Measurements from ENCODE around the gene FILIP1L.

DNA sequence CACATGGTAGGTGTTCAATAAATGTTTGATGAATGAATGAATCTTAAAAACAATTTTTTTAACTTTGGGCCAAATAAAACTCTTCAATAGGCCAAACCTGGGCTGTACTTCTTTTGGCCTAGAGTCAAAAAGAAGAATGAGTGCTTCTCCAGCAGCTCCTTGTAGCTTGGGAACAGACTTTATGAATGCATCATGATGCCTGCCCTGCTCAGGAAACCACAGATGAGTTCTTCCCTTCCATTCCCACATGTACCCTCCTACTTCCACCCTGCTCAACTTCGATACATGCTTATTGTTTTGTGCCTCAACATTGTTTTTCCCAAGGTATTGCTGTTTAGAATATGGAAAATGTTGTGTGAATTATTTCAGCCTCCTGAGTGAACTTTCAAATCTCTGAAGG is 87.0 kb downstream of the FILIP1L start:
- no peak for TF ChIP-seq POLR2AphosphoS5 (IDR thresholded peaks at IDR 0.05; ENCODE audit: low read depth, low read length)
- no peak for TF ChIP-seq ZBTB33 (IDR thresholded peaks at IDR 0.05; ENCODE audit: borderline replicate concordance, low read depth)
- no peak for TF ChIP-seq JUND (IDR thresholded peaks at IDR 0.05)
- TF ChIP-seq, protein P1, sequence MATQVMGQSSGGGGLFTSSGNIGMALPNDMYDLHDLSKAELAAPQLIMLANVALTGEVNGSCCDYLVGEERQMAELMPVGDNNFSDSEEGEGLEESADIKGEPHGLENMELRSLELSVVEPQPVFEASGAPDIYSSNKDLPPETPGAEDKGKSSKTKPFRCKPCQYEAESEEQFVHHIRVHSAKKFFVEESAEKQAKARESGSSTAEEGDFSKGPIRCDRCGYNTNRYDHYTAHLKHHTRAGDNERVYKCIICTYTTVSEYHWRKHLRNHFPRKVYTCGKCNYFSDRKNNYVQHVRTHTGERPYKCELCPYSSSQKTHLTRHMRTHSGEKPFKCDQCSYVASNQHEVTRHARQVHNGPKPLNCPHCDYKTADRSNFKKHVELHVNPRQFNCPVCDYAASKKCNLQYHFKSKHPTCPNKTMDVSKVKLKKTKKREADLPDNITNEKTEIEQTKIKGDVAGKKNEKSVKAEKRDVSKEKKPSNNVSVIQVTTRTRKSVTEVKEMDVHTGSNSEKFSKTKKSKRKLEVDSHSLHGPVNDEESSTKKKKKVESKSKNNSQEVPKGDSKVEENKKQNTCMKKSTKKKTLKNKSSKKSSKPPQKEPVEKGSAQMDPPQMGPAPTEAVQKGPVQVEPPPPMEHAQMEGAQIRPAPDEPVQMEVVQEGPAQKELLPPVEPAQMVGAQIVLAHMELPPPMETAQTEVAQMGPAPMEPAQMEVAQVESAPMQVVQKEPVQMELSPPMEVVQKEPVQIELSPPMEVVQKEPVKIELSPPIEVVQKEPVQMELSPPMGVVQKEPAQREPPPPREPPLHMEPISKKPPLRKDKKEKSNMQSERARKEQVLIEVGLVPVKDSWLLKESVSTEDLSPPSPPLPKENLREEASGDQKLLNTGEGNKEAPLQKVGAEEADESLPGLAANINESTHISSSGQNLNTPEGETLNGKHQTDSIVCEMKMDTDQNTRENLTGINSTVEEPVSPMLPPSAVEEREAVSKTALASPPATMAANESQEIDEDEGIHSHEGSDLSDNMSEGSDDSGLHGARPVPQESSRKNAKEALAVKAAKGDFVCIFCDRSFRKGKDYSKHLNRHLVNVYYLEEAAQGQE (IDR thresholded peaks at IDR 0.05; ENCODE audit: low read depth, low read length) = no peak
- no peak for TF ChIP-seq RXRA (IDR thresholded peaks at IDR 0.05; ENCODE audit: borderline replicate concordance, low read depth)
- TF ChIP-seq, protein P2, sequence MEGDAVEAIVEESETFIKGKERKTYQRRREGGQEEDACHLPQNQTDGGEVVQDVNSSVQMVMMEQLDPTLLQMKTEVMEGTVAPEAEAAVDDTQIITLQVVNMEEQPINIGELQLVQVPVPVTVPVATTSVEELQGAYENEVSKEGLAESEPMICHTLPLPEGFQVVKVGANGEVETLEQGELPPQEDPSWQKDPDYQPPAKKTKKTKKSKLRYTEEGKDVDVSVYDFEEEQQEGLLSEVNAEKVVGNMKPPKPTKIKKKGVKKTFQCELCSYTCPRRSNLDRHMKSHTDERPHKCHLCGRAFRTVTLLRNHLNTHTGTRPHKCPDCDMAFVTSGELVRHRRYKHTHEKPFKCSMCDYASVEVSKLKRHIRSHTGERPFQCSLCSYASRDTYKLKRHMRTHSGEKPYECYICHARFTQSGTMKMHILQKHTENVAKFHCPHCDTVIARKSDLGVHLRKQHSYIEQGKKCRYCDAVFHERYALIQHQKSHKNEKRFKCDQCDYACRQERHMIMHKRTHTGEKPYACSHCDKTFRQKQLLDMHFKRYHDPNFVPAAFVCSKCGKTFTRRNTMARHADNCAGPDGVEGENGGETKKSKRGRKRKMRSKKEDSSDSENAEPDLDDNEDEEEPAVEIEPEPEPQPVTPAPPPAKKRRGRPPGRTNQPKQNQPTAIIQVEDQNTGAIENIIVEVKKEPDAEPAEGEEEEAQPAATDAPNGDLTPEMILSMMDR (IDR thresholded peaks at IDR 0.05) = no peak
- TF ChIP-seq PBX3 (IDR thresholded peaks at IDR 0.05) = no peak
- no peak for TF ChIP-seq ELF1 (IDR thresholded peaks at IDR 0.05)

Data from SK-N-SH (cell line).